HepG2 (cell line): ENCODE data around the gene GRB2. TPM values are rescaled to one million over a fixed set of nuclear protein-coding genes. Genes with fewer than 3 reads are reported as not detected.

ENCODE experiments used
- CAMTA2 ChIP-seq: sonication (generic); formaldehyde crosslinking; IDR thresholded peaks from 2 replicates; pipeline ENCODE4 v1.4.0; 2020; ENCODE audit warnings: mild to moderate bottlenecking, missing genetic modification reagents, borderline replicate concordance
- ETV6 ChIP-seq: sonication (generic); formaldehyde crosslinking; conservative IDR thresholded peaks from 2 replicates; pipeline ENCODE4 v1.4.0; 2020; ENCODE audit warnings: missing genetic modification reagents
- MED8 ChIP-seq: sonication (generic); formaldehyde crosslinking; IDR thresholded peaks from 2 replicates; pipeline ENCODE4 v1.8.1; 2023; ENCODE audit warnings: mild to moderate bottlenecking, missing genetic modification reagents; ENCODE audit not compliant: insufficient replicate concordance
- MNT ChIP-seq: fragments of 450-650 bp; IDR thresholded peaks from 2 replicates; pipeline ENCODE4 v1.6.1; 2016
- NFE2L2 ChIP-seq: fragments of 150-350 bp; IDR thresholded peaks from 2 replicates; pipeline ENCODE4 v1.6.1; 2014; ENCODE audit warnings: low read length
- NKX3-1 ChIP-seq: sonication (generic); formaldehyde crosslinking; IDR thresholded peaks from 2 replicates; pipeline ENCODE4 v1.5.0; 2020; ENCODE audit warnings: missing genetic modification reagents
- NR2C2 ChIP-seq: sonication (generic); formaldehyde crosslinking; IDR thresholded peaks from 2 replicates; pipeline ENCODE4 v1.4.0; 2020; ENCODE audit warnings: missing genetic modification reagents, mild to moderate bottlenecking, moderate library complexity, borderline replicate concordance
- SMAD3 ChIP-seq: sonication (generic); formaldehyde crosslinking; IDR thresholded peaks from 2 replicates; pipeline ENCODE4 v1.4.0; 2020; ENCODE audit warnings: missing genetic modification reagents
- TSC22D2 ChIP-seq: sonication (generic); formaldehyde crosslinking; IDR thresholded peaks from 2 replicates; pipeline ENCODE4 v1.5.1; 2020; ENCODE audit warnings: missing genetic modification reagents, mild to moderate bottlenecking, borderline replicate concordance
- ZNF724P ChIP-seq: sonication (generic); formaldehyde crosslinking; IDR thresholded peaks from 2 replicates; pipeline ENCODE4 v1.8.0; 2022; ENCODE audit warnings: missing genetic modification reagents, borderline replicate concordance
- ZNF749 ChIP-seq: sonication (generic); formaldehyde crosslinking; IDR thresholded peaks from 2 replicates; pipeline ENCODE4 v1.8.0; 2022; ENCODE audit warnings: mild to moderate bottlenecking, missing genetic modification reagents, moderate library complexity, borderline replicate concordance
- ZNF775 ChIP-seq: sonication (generic); formaldehyde crosslinking; IDR thresholded peaks from 2 replicates; pipeline ENCODE4 v1.4.0; 2020; ENCODE audit warnings: missing genetic modification reagents, mild to moderate bottlenecking, moderate library complexity, borderline replicate concordance
- polyA plus RNA-seq, 8 experiments: library from polyadenylated mRNA; depleted of rRNA in 3 of 8; stranded (reverse) in 7 of 8; unstranded in 1 of 8; fragments of >200 nt; fragmentation: Illumina TruSeq in 4 of 8; extraction: Trizol in 4 of 8; gene quantifications; 2 replicates each; pipeline versions ENCODE4 v1.2.1 to v1.2.3, GENCODE V29; 2011 to 2016; ENCODE audit warnings: low read depth in 4 of 8, missing spikeins in 1 of 8, mixed read lengths in 1 of 8; ENCODE audit not compliant: insufficient read depth in 1 of 8
- total RNA-seq, 5 experiments: library from RNA; depleted of rRNA; stranded (reverse); fragments of >200 nt; fragmentation: Illumina TruSeq; extraction: Trizol; gene quantifications; 2 replicates each; pipeline ENCODE4 v1.2.3, GENCODE V29; 2016; ENCODE audit warnings: low read depth in 1 of 5
- TF ChIP-seq, protein P1 (sequence below): sonication (generic); formaldehyde crosslinking; IDR thresholded peaks from 2 replicates; pipeline ENCODE4 v1.5.0; 2020; ENCODE audit warnings: missing genetic modification reagents
- TF ChIP-seq, protein P2 (sequence below): sonication (generic); formaldehyde crosslinking; IDR thresholded peaks from 2 replicates; pipeline ENCODE4 v1.5.1; 2020; ENCODE audit warnings: missing genetic modification reagents, mild to moderate bottlenecking, borderline replicate concordance
- TF ChIP-seq, protein P3 (sequence below): sonication (generic); formaldehyde crosslinking; IDR thresholded peaks from 2 replicates; pipeline ENCODE4 v1.4.0; 2020; ENCODE audit warnings: missing genetic modification reagents

GRB2 gene
- total and polyA plus RNA-seq, 2 of the 13 experiments (the other 11 are each of a cell fraction or from before 2014, with no cell fraction given), result 84.6 to 92.3 TPM

- TF ChIP-seq ZNF724P, result peak; percentile 63
- TF ChIP-seq CAMTA2 (CRISPR knock-in tag), result peak; percentile 95
- peak; percentile 80; the same call in 1 of the 2 replicates for TF ChIP-seq ETV6 (CRISPR knock-in tag)
- TF ChIP-seq, protein P1, sequence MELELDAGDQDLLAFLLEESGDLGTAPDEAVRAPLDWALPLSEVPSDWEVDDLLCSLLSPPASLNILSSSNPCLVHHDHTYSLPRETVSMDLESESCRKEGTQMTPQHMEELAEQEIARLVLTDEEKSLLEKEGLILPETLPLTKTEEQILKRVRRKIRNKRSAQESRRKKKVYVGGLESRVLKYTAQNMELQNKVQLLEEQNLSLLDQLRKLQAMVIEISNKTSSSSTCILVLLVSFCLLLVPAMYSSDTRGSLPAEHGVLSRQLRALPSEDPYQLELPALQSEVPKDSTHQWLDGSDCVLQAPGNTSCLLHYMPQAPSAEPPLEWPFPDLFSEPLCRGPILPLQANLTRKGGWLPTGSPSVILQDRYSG (CRISPR knock-in tag), result no peak
- TF ChIP-seq, protein P2, sequence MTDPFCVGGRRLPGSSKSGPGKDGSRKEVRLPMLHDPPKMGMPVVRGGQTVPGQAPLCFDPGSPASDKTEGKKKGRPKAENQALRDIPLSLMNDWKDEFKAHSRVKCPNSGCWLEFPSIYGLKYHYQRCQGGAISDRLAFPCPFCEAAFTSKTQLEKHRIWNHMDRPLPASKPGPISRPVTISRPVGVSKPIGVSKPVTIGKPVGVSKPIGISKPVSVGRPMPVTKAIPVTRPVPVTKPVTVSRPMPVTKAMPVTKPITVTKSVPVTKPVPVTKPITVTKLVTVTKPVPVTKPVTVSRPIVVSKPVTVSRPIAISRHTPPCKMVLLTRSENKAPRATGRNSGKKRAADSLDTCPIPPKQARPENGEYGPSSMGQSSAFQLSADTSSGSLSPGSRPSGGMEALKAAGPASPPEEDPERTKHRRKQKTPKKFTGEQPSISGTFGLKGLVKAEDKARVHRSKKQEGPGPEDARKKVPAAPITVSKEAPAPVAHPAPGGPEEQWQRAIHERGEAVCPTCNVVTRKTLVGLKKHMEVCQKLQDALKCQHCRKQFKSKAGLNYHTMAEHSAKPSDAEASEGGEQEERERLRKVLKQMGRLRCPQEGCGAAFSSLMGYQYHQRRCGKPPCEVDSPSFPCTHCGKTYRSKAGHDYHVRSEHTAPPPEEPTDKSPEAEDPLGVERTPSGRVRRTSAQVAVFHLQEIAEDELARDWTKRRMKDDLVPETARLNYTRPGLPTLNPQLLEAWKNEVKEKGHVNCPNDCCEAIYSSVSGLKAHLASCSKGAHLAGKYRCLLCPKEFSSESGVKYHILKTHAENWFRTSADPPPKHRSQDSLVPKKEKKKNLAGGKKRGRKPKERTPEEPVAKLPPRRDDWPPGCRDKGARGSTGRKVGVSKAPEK (CRISPR knock-in tag), result peak; percentile 42; the same call in 1 of the 2 replicates
- no peak; the same call in 1 of the 2 replicates for TF ChIP-seq ZNF749 (CRISPR knock-in tag)
- TF ChIP-seq, protein P3, sequence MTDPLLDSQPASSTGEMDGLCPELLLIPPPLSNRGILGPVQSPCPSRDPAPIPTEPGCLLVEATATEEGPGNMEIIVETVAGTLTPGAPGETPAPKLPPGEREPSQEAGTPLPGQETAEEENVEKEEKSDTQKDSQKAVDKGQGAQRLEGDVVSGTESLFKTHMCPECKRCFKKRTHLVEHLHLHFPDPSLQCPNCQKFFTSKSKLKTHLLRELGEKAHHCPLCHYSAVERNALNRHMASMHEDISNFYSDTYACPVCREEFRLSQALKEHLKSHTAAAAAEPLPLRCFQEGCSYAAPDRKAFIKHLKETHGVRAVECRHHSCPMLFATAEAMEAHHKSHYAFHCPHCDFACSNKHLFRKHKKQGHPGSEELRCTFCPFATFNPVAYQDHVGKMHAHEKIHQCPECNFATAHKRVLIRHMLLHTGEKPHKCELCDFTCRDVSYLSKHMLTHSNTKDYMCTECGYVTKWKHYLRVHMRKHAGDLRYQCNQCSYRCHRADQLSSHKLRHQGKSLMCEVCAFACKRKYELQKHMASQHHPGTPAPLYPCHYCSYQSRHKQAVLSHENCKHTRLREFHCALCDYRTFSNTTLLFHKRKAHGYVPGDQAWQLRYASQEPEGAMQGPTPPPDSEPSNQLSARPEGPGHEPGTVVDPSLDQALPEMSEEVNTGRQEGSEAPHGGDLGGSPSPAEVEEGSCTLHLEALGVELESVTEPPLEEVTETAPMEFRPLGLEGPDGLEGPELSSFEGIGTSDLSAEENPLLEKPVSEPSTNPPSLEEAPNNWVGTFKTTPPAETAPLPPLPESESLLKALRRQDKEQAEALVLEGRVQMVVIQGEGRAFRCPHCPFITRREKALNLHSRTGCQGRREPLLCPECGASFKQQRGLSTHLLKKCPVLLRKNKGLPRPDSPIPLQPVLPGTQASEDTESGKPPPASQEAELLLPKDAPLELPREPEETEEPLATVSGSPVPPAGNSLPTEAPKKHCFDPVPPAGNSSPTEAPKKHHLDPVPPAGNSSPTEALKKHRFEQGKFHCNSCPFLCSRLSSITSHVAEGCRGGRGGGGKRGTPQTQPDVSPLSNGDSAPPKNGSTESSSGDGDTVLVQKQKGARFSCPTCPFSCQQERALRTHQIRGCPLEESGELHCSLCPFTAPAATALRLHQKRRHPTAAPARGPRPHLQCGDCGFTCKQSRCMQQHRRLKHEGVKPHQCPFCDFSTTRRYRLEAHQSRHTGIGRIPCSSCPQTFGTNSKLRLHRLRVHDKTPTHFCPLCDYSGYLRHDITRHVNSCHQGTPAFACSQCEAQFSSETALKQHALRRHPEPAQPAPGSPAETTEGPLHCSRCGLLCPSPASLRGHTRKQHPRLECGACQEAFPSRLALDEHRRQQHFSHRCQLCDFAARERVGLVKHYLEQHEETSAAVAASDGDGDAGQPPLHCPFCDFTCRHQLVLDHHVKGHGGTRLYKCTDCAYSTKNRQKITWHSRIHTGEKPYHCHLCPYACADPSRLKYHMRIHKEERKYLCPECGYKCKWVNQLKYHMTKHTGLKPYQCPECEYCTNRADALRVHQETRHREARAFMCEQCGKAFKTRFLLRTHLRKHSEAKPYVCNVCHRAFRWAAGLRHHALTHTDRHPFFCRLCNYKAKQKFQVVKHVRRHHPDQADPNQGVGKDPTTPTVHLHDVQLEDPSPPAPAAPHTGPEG (CRISPR knock-in tag), result peak; percentile 81; the same call in 1 of the 2 replicates
- TF ChIP-seq SMAD3, result no peak
- TF ChIP-seq ZNF775 (CRISPR knock-in tag), result no peak
- TF ChIP-seq TSC22D2 (CRISPR knock-in tag), result no peak
- peak; percentile 60; the same call in 1 of the 2 replicates for TF ChIP-seq NKX3-1 (CRISPR knock-in tag)
- TF ChIP-seq NFE2L2, result no peak
- TF ChIP-seq NR2C2 (CRISPR knock-in tag), result peak; percentile 35; the same call in 1 of the 2 replicates
- peak; percentile 88 for TF ChIP-seq MED8
- no peak for TF ChIP-seq MNT
Measured at GRCh38 chr17:75271233-75271954, 134.1 kb downstream of the GRB2 start (continued).
